GM12878 (cell line): Measurements from ENCODE around the gene COX10. TPM values are rescaled to one million over a fixed set of nuclear protein-coding genes. Genes with fewer than 3 reads are reported as not detected.

ENCODE experiments used
- ATAC-seq: fragments of 200-7000 bp; cut with Tn5 transposase; 3 replicates; pipeline ENCODE4 v1.9.1; 2020; ENCODE audit warnings: mild to moderate bottlenecking, moderate library complexity
- BruUV-seq: library from RNA; stranded (reverse); fragments of 400-500 nt; replicated peaks from 2 replicates; lab custom pipeline; 2021; lab: Mats Ljungman, UMichigan
- CTCF ChIA-PET: fragments of 300-600 bp; sonication (Branson Sonifier 250); formaldehyde crosslinking; extraction: SDS; loops from one replicate; lab custom pipeline; 2021; ENCODE audit warnings: inconsistent platforms; lab: Yijun Ruan, JAX
- POLR2A ChIA-PET: fragments of 350-600 bp; formaldehyde crosslinking; extraction: SDS; loops from one replicate; lab custom pipeline; 2021; ENCODE audit warnings: inconsistent platforms; lab: Charles Lee
- RAD21 ChIA-PET: fragments of 300-600 bp; sonication (Branson Sonifier 250); formaldehyde crosslinking; loops from one replicate; lab custom pipeline; 2023; ENCODE audit warnings: antibody characterized with exemption; ENCODE audit not compliant: unreplicated experiment; lab: Charles Lee
- SMC1A ChIA-PET: fragments of 300-600 bp; sonication (Branson Sonifier 250); formaldehyde crosslinking; loops from one replicate; lab custom pipeline; 2023; ENCODE audit not compliant: unreplicated experiment, uncharacterized antibody; lab: Charles Lee
- DNase-seq: peaks from one replicate; pipeline ENCODE4 v3.0.0-alpha.2; 2011; ENCODE audit warnings: low read depth, low spot score
- FAIRE-seq: peaks from 3 replicates; lab custom pipeline; 2011; peaks lifted over from hg19 to GRCh38; lab: Jason Lieb, UNC
- H2AFZ ChIP-seq: 2 replicates; pipeline ENCODE4 v1.6.0; 2011; ENCODE audit warnings: low read depth, low read length, control low read depth; ENCODE audit not compliant: control insufficient read depth
- H3K27ac ChIP-seq: 2 replicates; pipeline ENCODE4 v1.5.1; 2011; ENCODE audit warnings: control low read depth; ENCODE audit not compliant: control insufficient read depth, insufficient read depth
- H3K27me3 ChIP-seq, 2 experiments: replicated peaks in 1 of 2; 2 replicates each; pipeline versions ENCODE4 v1.6.0 to v1.6.1; 2011; ENCODE audit warnings: low read length in 1 of 2; ENCODE audit not compliant: control insufficient read depth in 2 of 2, insufficient read depth in 2 of 2
- H3K36me3 ChIP-seq, 2 experiments: 2 replicates each; pipeline ENCODE4 v1.5.1; 2011; ENCODE audit warnings: low read length in 1 of 2; ENCODE audit not compliant: control insufficient read depth in 2 of 2, insufficient read depth in 2 of 2
- H3K4me1 ChIP-seq: 2 replicates; pipeline ENCODE4 v1.6.1; 2011; ENCODE audit warnings: mild to moderate bottlenecking, low read length, moderate library complexity, mixed read lengths; ENCODE audit not compliant: control insufficient read depth, insufficient read depth
- H3K4me2 ChIP-seq: 2 replicates; pipeline ENCODE4 v1.6.0; 2011; ENCODE audit warnings: control low read depth; ENCODE audit not compliant: control insufficient read depth, insufficient read depth
- H3K4me3 ChIP-seq: fragments of 200-600 bp; sonication (generic); 2 replicates; pipeline ENCODE4 v1.5.1; 2016
- H3K79me2 ChIP-seq: 2 replicates; pipeline ENCODE4 v1.6.0; 2011; ENCODE audit warnings: low read length; ENCODE audit not compliant: control insufficient read depth, insufficient read depth
- H3K9ac ChIP-seq: 2 replicates; pipeline ENCODE4 v1.8.0; 2011; ENCODE audit warnings: low read length, control low read depth, mixed read lengths; ENCODE audit not compliant: control insufficient read depth, insufficient read depth
- H3K9me3 ChIP-seq: replicated peaks from 3 replicates; pipeline ENCODE4 v1.5.1; 2011; ENCODE audit warnings: mild to moderate bottlenecking, low read length; ENCODE audit not compliant: control insufficient read depth, insufficient read depth
- H4K20me1 ChIP-seq: 2 replicates; pipeline ENCODE4 v1.6.0; 2011; ENCODE audit not compliant: control insufficient read depth, insufficient read depth
- BCL3 ChIP-seq: IDR thresholded peaks from 2 replicates; pipeline ENCODE4 v1.6.1; 2011; ENCODE audit warnings: borderline replicate concordance, low read depth, mild to moderate bottlenecking, moderate library complexity, low read length; ENCODE audit not compliant: insufficient read depth, poor library complexity, severe bottlenecking
- CHD1 ChIP-seq: IDR thresholded peaks from 2 replicates; pipeline ENCODE4 v1.6.1; 2012; ENCODE audit warnings: low read depth, low read length, improper control_type of control experiment
- EGR1 ChIP-seq, 2 experiments: IDR thresholded peaks; 1 replicate in 1 of 2; 2 replicates in 1 of 2; pipeline ENCODE4 v1.6.1; 2011 to 2012; ENCODE audit warnings: low read depth in 2 of 2, low read length in 2 of 2, borderline replicate concordance in 1 of 2, mild to moderate bottlenecking in 1 of 2, moderate library complexity in 1 of 2
- JUNB ChIP-seq: IDR thresholded peaks from 2 replicates; pipeline ENCODE4 v1.6.1; 2016; ENCODE audit warnings: antibody characterized with exemption, mild to moderate bottlenecking
- JUND ChIP-seq: IDR thresholded peaks from 2 replicates; pipeline ENCODE4 v1.6.1; 2012; ENCODE audit warnings: low read depth, mild to moderate bottlenecking, low read length, improper control_type of control experiment, moderate library complexity
- RELA ChIP-seq: fragments of 450-650 bp; IDR thresholded peaks from 2 replicates; pipeline ENCODE4 v1.8.0; 2014; ENCODE audit warnings: borderline replicate concordance; ENCODE audit not compliant: partially characterized antibody
- RUNX3 ChIP-seq: IDR thresholded peaks from 2 replicates; pipeline ENCODE4 v1.6.1; 2012; ENCODE audit warnings: low read length, inconsistent platforms
- SREBF2 ChIP-seq: IDR thresholded peaks from 2 replicates; pipeline ENCODE4 v1.6.1; 2012; ENCODE audit warnings: mild to moderate bottlenecking, low read length
- SRF ChIP-seq, 2 experiments: IDR thresholded peaks; 2 replicates each; pipeline ENCODE4 v1.6.1; 2011; ENCODE audit warnings: low read depth in 2 of 2, low read length in 2 of 2, mild to moderate bottlenecking in 1 of 2, moderate library complexity in 1 of 2
- SUPT20H ChIP-seq: IDR thresholded peaks from 2 replicates; pipeline ENCODE4 v1.6.1; 2011; ENCODE audit warnings: low read depth, mild to moderate bottlenecking, low read length, moderate library complexity, borderline replicate concordance; ENCODE audit not compliant: control insufficient read depth
- TCF12 ChIP-seq: IDR thresholded peaks from 2 replicates; pipeline ENCODE4 v1.6.1; 2011; ENCODE audit warnings: low read depth, mild to moderate bottlenecking, low read length
- ZNF207 ChIP-seq: fragments of 450-650 bp; IDR thresholded peaks from 2 replicates; pipeline ENCODE4 v1.6.1; 2014; ENCODE audit warnings: antibody characterized with exemption, mild to moderate bottlenecking, borderline replicate concordance
- ZNF592 ChIP-seq: fragments of 450-650 bp; IDR thresholded peaks from 2 replicates; pipeline ENCODE4 v1.6.1; 2017; ENCODE audit warnings: mild to moderate bottlenecking, moderate library complexity
- WGBS: methylation state at CpG from one replicate; pipeline ENCODE4 v1.1.6; 2016; ENCODE audit warnings: low lambda C conversion rate; ENCODE audit not compliant: insufficient replicate concordance, insufficient coverage; ENCODE audit errors: missing lambda C conversion rate; 5-methylcytosine and 5-hydroxymethylcytosine counted together
- in situ Hi-C: fragments of 300-500 bp; cut with MboI; formaldehyde crosslinking; loops from 9 replicates; pipeline ENCODE4 v1.14.3; 2018; ENCODE audit warnings: mixed read lengths
- intact Hi-C: fragments of 100-400 bp; cut with micrococcal nuclease; formaldehyde crosslinking; loops from one replicate; pipeline ENCODE4 v1.14.2; 2022; ENCODE audit not compliant: unreplicated experiment
- polyA plus RNA-seq, 11 experiments: library from polyadenylated mRNA; depleted of rRNA in 4 of 11; unstranded in 6 of 11; stranded (reverse) in 5 of 11; fragments of >200 nt; fragmentation: Nextera tagmentation in 4 of 11; fragmentation: Illumina TruSeq in 1 of 11; extraction: Ambion mirVana in 4 of 11; extraction: Trizol in 1 of 11; gene quantifications; 1 replicate in 1 of 11; 2 replicates in 10 of 11; pipeline versions ENCODE4 v1.2.1 to v1.2.3, GENCODE V29; 2011 to 2016; ENCODE audit warnings: inconsistent platforms in 2 of 11, missing spikeins in 2 of 11, low read depth in 1 of 11
- total RNA-seq, 4 experiments: library from RNA; depleted of rRNA in 3 of 4; stranded (reverse); fragments of >200 nt in 3 of 4; fragmentation: Illumina TruSeq in 1 of 4; extraction: Trizol in 1 of 4; gene quantifications; 2 replicates each; pipeline versions ENCODE4 v1.2.1 to v1.2.3, GENCODE V29; 2013 to 2021

The COX10 gene
- total and polyA plus RNA-seq, 10 of the 15 experiments (the other 5 are each of a cell fraction or from before 2014, with no cell fraction given) = 9.6 to 29.4 (median 21.3) TPM

GRCh38 chr17:14157822-14158221 is 88.5 kb downstream of the COX10 start:
- no peaks in the 10 kb centered on the region; the same call in 2 of the 3 replicates for H3K9me3 ChIP-seq

GRCh38 chr17:14158707-14159106 is 89.4 kb downstream of the COX10 start:
- RAD21 ChIA-PET = no interaction called here
- no peak overlapping the region for H2AFZ ChIP-seq
- SMC1A ChIA-PET = no interaction called here
- H3K9me3 ChIP-seq = no peaks in the 10 kb centered on the region
- ATAC-seq (no peak), DNase-seq (no peak), FAIRE-seq (no peak)
- no peak overlapping the region for H3K27ac ChIP-seq
- POLR2A ChIA-PET = no interaction called here
- no peaks in the 10 kb centered on the region; a peak in 1 of 4 replicates for H3K36me3 ChIP-seq
- H3K4me3 ChIP-seq = no peak overlapping the region
- intact Hi-C loops = no loop called here
- in situ Hi-C loops = no loop called here
- 79% methylated on average over 3 of the region's 3 CpGs for WGBS
- no peaks in the 10 kb centered on the region for H3K27me3 ChIP-seq
- H3K9ac ChIP-seq = no peak overlapping the region
- no TSS peak for BruUV-seq
- H4K20me1 ChIP-seq = no peaks in the 10 kb centered on the region
- H3K79me2 ChIP-seq = no peaks in the 10 kb centered on the region
- no peak overlapping the region for H3K4me2 ChIP-seq
- CTCF ChIA-PET = no interaction called here
- H3K4me1 ChIP-seq = no peaks in the 10 kb centered on the region
- TF ChIP-seq SRF (IDR thresholded peaks at IDR 0.05; ENCODE audit: low read depth in 2 of 2, low read length in 2 of 2) = no peak
- no peak for TF ChIP-seq EGR1 (IDR thresholded peaks at IDR 0.05; ENCODE audit: borderline replicate concordance in 1 of 2, low read depth in 2 of 2, low read length in 2 of 2)
- TF ChIP-seq TCF12 = no peak
- no peak for TF ChIP-seq RELA
- no peak for TF ChIP-seq ZNF207
- no peak for TF ChIP-seq SUPT20H
- TF ChIP-seq ZNF592 = no peak

More at GRCh38 chr17:14157822-14158221, 88.5 kb downstream of the COX10 start:
- no peak overlapping the region for H2AFZ ChIP-seq
- CTCF ChIA-PET = no interaction called here
- no peak overlapping the region for H3K4me3 ChIP-seq
- H3K36me3 ChIP-seq = no peaks in the 10 kb centered on the region; a peak in 1 of 4 replicates
- TF ChIP-seq JUND (no peak), JUNB (no peak), SREBF2 (no peak), BCL3 (no peak), RUNX3 (no peak), CHD1 (no peak)
- TF ChIP-seq, all 136 proteins: peak for 0
- no peak overlapping the region for H3K4me2 ChIP-seq
- 100% methylated on average over 1 of the region's 1 CpG for WGBS
- ChIA-PET POLR2A (no interaction called here), RAD21 (no interaction called here), SMC1A (no interaction called here)
- H3K27me3 ChIP-seq = no peaks in the 10 kb centered on the region
- H4K20me1 ChIP-seq = no peaks in the 10 kb centered on the region
- no peak overlapping the region for H3K27ac ChIP-seq
- in situ Hi-C loops (no loop called here), intact Hi-C loops (no loop called here)
- BruUV-seq = no TSS peak
- H3K4me1 ChIP-seq = no peaks in the 10 kb centered on the region
- ATAC-seq (no peak), FAIRE-seq (no peak), DNase-seq (no peak)
- no peak overlapping the region for H3K9ac ChIP-seq
- no peaks in the 10 kb centered on the region; the same call in 1 of the 2 replicates for H3K79me2 ChIP-seq
